Activated CD4-positive, CD25-positive, alpha-beta regulatory T cell treated with anti-CD3 and anti-CD28 coated beads, Interleukin-2, amount 50 U/mL, for 16 hours (primary cell): ENCODE results near the gene PYGL.
"Not testable (repeated sequence)": the region's sequence is repeated elsewhere in the genome, so short reads cannot be mapped to it uniquely, and the experiment has no call there.

Experiments used
- DNase-seq: peaks from one replicate; pipeline ENCODE4 v3.0.0-alpha.2; 2020; ENCODE audit warnings: low read depth, low spot score

PYGL gene

DNA sequence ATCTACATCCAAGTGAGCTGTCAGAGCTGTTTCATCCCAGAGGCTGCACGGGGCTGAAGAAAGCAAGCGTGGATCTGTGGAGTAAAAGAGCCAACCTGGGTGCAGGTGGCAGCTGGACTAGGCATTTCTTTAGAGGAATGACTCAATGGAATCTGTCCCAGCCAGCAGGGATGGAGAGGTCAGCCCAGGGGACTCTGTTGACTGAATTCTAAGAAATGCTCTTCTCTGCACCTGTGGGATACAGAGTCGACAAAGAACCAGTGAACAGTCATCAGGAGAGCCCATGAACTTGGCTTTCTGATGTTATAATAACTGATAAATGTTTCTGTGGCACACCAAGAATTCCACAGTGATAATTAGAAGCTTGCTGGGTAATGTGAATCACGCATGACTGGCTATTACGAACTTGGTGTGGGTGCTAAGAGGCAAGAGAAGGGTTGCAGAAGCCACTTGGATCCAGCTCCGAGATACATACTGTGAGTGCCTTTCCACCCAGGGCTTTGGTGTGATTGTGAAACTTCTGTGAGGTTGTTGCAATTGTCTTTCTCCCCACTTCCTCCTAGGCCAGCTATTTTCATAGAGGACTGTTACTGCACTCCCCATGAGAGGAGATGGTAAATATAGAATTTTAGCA lies 16.2 kb downstream of the PYGL start:
- DNase-seq, result no peak

DNA sequence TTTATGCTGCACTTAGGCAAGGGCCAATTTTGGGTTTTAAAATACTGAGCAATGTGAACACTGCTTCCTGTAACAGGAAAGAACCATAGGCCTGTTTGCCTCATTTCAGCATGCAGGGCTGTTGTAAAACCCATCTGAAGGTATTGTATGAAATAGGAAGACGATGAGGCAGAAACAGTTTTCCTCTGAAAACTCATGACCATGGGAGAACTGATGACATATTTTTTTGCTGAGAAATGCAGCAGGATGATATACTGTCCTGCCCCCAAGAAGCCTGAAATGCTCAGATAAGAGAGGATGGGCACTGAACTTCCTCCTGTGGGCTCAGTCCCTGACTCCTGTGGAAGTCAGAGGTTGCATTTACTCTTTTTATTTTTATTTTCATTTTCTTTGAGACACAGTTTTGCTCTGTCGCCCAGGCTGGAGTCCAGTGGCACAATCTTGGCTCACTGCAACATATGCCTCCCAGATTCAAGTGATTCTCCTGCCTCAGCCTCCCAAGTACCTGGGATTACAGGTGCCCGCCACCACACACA lies 17.4 kb downstream of the PYGL start:
- DNase-seq, result no peak

DNA sequence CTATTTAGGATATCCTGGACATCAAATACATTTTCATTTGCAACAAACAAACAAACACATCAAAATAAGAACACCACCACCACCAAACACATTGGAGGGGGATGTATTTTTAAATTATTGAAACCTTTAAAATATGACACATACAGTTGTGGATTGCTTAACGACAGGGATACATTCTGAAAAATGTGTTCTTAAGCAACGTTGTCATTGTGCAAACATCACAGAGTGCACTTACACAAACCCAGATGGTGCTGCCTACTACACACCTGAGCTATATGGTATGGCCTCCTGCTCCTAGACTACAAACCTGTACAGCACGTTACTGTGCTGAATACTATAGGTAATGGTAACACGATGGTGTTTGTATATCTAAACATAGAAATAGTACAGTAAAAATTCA lies 19.4 kb downstream of the PYGL start:
- DNase-seq, result no peak

DNA sequence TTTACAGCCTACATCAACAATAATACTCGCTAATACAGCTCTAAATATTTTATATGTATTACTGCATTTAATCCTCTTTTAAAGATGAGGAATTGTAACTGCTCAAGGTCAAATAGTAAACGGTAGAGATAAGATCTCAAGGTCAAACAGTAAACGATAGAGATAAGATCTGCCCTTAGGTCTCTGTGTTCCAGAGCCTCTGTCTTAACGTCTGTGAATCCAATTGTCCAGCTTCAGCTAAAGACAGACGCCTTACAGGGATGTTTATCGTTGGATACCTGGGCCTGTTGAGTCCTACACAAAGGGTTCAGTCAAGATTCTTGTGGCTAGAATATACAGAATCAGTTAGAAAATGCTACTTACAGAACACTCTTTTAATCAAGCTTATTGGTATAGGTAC lies 20.0 kb downstream of the PYGL start:
- no peak for DNase-seq

DNA sequence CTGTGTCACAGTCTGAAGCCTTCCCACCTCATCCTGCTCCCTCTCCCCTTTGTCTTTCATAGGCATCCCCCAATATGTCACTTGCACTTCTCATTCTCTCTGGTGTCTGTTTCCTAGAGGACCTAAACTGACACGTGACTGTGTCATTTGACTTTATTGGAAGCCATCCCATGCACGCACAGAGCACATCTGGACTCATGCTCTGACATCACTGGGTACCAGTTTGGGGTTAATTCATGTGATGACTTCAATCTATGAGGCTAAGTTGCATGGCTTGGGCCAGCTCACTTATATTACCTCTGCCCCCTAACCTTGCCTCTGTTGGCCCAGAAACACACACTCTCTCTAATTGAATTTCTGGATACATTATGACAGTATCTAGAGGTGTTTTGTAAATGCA lies 21.5 kb downstream of the PYGL start:
- no peak for DNase-seq

DNA sequence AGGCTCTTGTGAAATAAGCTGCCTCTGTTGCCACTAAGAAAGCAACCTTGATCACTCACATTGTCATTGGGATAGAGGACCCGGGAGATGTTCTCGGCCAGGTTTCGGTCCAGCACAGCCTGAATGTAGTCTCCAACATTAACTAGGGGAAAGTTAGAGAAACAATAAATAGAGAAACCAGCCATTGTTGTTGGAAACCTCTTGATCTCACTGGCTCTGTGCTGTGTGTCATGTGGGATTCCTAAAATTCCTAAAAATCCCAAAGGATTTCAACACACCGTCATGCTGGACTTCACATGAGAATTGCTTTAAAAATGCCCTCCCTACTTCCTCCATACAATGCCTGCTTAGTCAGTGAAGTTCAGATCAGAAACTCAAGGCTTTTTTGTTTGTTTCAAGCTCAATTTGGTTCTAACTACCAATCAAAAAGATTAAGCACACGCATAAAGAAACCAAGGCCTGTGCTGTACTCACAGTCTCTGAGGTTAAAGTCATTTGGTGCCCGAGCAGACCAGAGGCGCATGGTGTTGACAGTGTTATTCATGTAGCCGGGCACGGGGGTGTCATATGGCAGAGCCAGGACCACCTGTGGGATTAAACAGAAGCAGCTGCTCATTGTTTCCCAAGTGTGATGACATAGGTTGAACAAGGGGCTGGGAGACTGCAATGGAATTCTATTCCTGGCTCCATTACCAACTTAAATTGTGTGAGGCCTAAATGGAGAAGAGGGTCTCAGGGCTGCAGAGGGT lies 23.6 kb downstream of the PYGL start:
- DNase-seq, result no peak

DNA sequence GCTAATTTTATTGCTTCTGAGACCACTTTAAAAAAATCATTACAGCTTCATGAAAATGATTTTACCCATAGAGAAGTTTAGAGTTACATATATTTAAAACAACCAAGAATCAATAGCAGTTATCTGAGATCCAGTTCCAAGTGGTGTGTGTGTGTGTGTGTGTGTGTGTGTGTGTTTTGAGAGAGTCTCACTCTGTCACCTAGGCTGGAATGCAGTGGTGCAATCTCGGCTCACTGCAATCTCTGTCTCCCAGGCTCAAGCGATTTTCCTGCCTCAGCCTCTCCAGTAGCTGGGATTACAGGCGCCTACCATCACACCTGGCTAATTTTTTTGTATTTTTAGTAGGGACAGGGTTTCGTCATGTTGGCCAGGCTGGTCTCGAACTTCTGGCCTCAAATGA lies 24.8 kb downstream of the PYGL start:
- DNase-seq, result not testable (repeated sequence)

DNA sequence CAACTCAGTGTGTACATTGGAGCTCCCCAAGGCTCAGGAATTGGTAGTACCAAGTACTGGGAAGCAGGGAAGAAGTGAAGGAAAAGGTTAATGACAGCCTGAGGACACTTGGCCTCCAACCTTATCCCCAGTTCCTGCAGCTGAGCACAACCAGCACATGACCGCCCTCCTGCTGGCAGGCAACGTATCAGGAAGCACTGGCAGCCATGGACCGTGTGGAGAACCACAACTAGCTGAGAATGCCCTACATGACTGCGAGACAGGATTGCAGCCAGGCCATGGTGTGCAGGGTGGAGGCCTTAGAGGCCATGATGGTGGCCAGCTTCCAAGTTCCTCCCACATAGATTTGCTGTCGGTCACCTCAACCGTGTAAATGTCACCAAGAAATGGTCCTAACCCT lies 26.8 kb downstream of the PYGL start:
- DNase-seq, result no peak

DNA sequence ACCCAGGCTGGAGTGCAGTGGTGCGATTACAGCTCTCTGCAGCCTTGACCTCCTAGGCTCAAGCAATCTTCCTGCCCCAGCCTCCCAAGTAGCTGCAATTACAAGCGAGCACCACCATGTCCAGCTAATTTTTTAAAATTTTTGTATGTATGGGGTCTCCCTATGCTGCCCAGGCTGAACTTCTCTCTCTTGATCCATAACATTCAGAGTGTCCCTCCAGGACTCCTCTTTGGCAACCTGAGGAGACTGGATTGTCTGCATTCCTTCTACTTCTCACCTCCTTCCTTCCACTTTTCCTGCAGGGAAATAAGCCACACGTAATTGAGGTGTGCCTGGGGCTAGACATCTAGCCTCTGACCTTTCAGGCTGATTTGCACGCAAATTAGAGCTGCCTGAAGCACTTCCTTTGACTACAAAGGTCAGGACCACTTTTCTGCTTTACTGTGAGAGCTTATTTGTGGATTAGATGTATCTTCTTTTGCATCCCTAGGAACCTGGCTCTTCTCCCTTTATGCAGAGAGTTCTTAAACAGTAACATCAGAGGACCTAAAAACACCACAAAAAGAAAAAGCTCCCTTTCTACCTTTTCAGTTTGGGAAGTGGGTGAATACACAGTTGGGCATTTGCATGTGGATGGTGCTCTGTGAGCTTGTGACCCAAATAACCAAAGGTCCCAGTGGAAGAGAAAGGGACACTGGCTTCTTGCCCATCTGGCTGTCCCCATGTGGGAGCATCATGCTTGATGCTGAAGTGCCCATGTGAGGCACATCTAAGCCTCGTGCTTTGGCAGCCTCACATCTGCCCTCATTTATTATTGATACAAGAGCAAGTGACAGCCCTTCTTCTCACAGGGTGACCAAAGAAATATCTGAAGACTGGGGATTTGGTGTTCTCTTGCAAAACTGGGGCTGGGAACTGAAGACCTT lies 33.5 kb downstream of the PYGL start:
- no peak for DNase-seq

DNA sequence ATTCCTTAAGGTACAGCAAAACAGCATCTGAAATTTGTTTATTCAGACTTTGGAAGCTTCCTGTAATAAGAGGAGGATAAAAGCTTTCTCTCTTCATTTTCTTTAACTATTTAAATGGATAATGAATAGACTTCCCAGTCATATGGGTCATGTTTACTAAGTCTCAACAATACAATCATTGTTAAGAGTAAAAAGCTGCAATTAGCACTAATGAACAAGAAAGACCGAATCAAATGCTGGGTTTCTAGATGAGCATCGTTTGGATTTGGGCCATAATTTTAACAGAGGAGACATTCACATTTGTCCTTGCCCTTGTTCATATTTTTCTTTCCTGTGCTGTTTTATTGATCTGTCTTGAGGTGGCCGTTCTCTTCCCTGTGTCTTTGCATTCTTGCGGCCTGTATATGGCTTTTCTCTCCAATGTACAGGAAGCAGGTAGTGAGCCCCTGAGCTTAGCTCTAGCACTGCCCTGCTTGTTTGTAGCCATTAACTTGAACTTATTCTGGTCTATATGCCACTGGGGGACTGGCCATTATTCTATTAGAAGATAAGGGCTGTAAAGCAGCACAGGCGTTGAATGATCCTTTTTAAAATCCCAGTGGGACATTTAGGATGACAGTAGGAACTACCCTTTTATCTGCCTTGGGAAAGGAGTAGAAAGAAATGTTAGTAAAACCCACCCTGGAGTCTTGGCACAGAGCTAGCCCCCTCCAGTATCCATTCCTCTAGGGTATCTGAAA lies 37.8 kb downstream of the PYGL start:
- no peak for DNase-seq

DNA sequence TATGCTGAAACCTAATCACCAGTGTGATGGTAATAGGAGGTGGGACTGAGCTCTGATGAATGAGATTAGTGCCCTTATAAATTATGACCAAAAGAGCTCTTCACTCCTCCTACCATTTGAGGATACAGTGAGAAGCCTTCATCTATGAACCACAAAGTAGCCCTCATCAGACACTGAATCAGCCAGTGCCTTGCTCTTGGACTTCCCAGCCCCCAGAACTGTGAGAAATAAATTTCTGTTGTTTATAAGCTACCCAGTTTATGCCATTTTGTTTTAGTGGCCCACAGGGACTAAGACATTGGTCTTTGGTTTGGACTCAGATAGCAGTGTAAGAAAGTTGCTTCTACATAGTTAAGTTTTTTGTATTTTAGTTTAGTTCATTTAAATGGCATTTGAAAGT lies 39.6 kb downstream of the PYGL start:
- DNase-seq, result no peak

DNA sequence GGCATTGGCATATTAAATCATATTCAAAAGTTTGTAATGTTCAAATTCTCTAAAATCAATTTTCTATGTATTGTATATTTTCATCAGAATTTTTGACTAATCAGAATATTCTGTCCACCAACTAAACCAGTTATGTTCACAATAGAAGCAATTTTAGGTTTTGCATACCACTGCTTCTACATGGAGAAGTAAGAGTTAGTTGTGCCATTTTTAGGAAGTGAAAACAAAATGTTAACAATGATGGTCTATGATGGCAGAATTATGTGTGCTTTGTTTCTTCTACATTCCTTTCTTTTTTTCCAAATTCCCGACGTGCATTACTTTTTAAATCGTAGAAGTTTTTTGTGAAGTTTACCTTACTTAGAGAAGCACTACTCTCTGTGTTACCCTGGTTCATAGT lies 42.9 kb downstream of the PYGL start:
- no peak for DNase-seq

DNA sequence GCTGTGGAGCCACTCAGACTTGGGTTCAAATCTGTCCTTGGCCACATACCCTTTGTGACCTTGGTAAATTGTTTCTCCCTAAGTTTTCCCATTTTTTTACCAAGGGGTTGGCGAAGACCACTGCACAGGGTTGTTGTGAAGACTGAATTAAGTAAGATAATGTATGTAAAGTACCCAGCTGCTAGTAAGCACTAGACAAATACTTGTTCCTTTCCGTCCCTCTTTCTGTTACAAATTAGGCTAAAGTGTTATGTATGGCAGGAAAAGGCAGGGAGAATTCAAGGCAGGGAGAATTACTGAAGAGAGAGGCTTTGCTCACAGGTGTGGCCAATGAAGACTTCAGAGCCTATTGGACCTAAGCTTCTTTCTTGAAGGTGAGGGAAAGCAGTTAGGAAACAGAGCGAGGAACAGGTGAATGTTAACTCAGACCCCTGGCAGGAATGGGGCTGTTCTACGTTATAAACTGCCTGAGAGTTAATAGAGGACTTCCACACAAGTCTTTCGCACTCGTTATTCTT lies 46.6 kb downstream of the PYGL start:
- DNase-seq, result no peak

DNA sequence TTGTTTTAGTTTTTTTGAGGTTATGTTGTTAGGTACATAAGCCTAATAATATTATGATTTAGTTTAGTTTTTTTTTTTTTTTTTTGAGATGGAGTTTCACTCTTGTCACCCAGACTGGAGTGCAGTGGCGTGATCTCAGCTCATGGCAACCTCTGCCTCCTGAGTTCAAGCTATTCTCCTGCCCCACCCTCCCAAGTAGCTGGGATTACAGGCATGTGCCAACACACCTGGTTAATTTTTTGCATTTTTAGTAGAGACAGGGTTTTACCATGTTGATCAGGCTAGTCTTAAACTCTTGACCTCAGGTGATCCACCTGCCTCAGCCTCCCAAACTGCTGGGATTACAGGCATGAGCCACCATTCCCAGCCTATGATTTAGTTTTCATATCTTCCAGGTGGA lies 47.3 kb downstream of the PYGL start:
- not testable (repeated sequence) for DNase-seq

DNA sequence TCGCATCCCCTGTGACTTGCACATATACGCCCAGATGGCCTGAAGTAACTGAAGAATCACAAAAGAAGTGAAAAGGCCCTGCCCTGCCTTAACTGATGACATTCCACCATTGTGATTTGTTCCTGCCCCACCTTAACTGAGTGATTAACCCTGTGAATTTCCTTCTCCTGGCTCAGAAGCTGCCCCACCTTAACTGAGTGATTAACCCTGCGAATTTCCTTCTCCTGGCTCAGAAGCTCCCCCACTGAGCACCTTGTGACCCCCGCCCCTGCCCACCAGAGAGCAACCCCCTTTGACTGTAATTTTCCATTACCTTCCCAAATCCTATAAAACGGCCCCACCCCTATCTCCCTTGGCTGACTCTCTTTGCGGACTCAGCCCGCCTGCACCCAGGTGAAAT lies 47.9 kb downstream of the PYGL start:
- DNase-seq, result not testable (repeated sequence)

DNA sequence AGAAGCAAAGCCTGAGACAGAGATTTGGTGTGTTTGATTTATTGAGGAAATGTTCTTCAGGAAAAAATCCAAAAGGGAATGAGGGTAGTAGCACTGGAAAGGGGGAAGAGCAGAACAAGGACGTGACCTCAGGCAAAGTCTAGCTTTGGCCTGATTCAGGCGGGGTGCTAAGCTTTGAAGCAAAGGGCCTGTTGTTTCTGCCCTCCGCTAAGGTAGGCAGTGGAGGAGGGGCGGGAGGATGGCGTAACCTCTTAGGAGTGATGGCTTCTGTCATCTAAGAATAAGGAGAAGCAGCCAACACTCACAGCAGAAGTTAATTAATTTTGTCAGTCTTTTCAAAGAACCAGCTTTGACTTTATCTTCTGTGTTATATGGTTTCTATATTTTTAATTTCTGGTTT lies 52.0 kb downstream of the PYGL start:
- no peak for DNase-seq

DNA sequence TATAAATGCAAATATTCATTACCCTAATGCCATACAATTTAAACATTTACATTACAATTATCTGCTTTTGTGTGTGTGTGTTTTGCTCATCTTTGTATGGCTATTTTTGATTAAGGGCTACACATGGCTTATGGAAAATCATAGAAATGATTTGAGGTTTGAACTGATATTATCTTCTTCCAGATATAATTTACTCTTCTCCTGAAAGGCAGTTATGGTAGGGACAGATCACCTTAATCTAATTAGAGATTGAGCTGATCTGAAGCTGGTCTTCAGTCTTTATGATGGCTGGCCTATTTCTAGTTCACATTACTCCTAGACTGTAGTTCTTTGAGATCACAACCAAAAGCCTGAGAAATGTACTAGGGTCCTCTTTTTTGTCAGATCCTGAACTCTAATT lies 56.8 kb downstream of the PYGL start:
- no peak for DNase-seq

DNA sequence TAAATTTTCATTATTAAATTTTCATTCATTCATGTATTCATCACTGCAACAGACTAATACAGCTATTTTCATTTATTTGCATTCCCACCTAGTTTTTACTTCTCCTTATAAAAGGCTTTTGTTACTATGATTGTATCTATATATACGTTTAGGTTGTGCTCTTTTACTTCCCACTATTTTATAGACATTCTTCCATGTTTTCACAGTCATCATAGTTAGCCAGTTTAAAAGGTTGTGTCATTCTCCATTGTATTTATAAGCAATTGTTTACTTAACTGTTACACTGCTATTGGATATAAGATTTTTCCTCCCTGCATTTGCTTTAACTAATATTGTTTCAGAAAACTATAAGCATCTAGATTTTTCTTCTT lies 60.5 kb downstream of the PYGL start:
- no peak for DNase-seq

DNA sequence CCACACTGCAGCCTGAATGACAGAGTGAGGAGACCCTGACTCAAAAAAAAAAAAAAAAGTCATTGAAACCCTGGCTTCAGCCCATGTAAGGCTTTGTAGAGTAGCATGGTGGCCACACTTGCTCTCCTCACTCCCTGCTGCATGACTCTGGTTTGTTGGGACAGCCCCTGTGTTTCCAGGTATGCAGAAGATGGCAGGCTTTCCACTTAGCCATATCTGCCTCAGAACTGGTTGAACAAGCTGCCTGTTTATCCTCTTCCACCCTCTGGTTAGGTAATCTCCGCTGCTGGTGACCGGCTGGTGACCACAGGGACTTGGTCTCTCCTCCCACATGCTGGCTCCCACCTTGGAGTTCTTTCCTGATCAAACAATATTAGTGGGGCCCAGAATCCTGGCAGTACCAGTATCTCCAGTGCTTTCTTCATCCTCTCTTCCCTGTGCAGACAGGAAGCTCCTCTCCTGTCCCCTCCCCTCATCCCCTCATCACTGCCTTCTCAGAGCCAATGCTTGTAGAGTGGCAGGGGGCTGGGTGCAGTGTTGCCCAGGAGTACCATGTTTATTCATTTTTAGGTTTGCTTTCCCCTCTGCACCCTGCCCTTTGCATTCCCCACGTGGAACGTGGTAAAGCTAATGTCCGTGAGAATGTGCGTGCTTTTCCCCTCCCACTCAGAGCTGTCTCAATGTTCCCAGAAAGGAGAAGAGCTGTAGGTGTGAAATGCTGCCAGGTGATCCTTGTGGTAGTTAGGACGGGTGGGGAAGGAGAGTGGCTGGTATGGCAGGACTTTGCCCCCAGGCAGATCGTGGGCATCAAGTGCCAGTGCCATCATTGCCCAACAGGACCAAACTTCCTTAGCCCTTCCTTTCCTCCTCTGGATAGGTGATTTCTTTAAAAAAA lies 61.1 kb downstream of the PYGL start:
- no peak for DNase-seq

DNA sequence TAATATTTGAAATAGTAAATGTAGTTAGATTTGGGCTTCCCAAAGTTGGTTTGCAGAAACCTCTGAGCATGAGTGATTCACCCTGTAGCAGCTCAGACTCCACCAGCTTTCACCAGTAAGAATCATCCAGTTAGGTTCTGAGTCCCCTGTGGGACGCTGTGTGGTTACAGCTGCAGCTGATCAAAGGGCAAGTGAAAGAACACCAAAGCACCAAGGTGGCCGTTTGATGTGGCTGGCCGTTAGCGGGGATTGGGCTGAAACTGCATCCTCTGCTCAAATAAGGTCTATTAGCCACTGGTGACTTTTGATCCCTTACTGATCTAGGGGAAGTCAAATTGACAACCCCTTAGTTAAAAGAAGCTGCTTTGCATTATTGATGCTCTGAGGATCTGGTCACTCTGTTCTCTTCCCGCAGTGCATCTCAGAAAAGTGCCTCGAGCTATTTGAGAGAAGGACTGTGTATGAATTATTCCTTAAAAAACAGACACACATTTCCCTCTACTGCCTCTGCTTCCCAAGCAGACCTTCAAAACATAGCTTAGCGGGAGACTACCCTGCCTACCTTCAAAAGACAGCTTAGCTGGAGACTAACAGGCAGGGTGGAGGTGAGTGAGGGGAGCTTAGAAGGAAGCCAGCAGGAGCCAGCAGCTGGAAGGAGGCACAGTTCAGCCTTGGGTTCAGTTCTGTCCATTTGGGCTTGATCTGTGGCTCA lies 68.8 kb downstream of the PYGL start:
- peak; percentile 28 for DNase-seq
